ENCODE results near the gene ATP2A3.

The ATP2A3 gene

DNA sequence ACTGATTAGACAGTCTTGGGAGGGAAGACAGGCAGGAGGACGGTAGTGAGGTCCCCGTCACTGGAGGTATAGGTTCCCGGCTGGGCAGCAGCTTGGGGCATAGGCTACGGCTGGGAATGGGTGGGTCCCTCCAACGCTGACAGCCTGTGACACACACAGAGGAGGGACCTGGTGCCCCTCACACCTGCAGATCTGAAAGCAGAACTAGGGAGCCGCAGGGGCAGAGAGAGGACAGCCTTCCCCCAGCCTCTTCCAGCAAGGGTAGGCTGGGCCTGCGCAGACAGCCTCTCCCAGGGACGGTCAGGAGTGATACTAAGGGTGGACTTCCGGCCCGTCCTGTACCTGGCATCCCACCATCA is 49.9 kb downstream of the ATP2A3 start:
- in situ Hi-C loops (cut with MboI; ENCODE audit: low sequenced_read_pairs): no loop called here

DNA sequence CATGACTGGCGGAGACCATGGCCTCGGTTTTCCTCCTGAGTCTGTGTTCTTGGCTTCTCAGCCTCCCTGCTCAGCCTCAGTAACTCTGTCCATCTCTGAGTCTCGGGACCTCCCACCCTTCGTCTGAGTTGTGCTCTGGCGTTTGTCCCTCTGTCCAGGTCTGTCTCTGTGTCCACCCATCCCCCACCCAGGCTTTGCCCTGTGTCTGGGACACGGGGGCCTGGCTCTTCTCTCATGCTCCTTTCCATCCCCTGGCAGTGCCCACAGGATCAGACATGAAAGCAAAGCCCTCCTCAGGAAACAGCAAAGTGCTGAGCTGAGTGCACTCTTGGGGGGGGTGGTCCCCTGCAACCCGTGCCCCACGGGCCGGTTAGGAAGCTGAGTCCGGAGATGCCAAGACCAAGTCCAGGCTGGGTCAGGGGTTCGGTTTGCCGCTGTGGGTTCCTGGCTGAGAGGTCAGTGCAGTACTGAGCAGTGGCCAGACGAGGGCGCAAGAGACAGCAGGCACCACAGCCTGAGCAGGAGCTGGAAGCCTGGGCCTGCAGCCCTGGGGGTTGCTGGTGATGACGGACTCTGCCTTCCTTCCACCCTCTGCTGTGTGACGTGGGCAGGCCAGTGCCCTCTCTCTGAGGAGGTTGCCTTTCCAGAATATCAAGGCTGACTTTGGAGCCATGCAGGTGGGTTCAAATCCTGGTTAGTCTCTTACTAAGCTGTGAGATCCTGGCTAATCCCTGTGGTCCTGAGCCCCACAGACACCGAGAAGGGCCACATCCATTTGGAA is 50.5 kb downstream of the ATP2A3 start:
- in situ Hi-C loops (cut with MboI; ENCODE audit: low sequenced_read_pairs): no loop called here

DNA sequence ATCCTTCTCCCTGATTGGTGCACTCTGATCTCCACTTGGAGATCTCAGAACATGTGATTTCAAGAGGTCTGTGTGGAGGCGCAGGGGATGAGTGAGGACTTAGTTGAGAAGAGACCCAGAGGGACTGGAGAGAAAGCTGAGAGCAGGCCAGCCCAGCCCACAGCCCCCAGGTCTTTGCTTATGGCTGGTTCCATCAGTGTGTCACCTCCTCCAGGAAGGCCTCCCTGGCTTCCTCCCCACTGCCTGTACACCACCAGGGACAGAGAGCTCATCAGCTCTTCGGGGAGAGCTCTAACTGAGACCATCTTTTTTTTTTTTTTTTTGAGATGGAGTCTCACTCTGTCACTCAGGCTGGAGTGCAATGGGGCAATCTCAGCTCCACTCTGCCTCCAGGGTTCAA is 51.4 kb downstream of the ATP2A3 start:
- in situ Hi-C loops (cut with MboI; ENCODE audit: low sequenced_read_pairs): no loop called here

DNA sequence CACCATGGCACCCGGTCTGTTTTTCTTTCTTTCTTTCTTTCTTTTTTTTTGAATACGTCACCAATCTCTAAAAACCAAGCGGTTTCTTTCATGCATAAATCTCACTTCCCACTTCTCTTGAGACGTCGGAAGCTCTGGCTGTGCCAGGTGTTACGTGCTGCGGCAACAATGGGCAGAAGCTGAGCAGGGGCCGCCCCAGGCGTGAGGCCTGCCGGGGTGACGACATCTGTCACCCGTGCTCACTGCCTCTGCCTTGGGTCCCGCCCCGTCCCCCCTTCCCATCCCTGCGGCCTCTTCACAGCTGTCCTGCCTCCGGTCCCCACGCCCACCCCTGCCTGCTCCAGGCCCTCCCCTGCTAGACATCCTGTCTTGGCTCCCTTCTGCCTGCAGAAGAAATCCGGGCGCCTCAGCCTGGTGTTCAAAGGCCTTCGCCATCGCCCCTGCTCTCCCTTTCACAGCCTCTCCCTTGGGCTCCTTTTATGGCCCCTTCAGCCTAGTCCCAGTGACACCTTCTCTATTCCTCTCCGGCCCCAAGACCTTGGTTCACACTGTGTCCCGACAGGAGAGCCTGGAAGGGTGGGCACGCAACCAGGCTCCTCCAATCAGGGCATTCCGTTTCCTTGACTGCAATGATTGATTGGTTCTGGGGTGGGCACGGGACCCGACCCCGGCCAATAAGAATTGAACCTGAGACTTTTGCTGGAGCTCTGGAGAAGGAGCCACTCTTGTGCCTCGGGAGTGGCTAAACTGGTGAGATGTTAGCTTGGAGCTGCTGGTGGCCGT is 52.8 kb downstream of the ATP2A3 start:
- in situ Hi-C loops (cut with MboI; ENCODE audit: low sequenced_read_pairs): no loop called here

DNA sequence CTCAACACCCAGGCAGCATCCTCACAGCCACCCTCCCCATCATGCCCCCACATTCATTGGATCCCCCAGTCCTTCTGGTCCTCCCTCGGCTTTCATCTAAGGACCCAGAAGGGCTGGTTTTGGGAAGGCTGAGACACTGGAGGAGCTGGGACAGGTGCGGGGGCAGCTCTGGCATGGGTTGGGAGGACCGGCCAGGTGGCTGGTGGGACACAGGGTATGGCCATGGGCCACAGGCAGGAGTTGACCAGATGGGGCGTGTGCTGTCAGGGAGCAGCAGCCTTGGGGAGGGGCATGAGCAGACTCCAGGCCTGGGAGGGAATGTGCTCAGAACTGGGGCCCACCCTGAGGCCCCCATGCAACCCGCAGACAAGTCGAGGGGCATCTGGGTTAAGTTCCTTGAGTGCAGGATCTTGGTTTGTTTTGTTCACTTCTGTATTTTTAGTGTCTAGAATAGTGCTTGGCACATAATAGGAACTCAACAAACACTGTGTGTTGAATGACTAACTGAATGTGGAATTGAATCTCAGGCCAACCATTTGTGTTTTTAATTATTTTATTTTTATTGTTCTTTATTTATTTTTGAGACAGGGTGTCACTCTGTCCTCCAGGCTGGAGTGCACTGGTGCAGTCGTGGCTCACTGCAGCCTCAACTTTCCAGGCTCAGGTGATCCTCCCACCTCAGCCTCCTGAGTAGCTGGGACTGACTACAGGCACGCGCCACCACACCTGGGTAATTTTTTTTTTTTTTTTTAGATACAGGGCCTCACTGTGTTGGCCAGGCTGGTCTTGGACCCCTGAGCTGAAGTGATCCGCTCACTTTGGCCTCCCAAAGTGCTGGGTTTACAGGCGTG is 53.6 kb downstream of the ATP2A3 start:
- in situ Hi-C loops (cut with MboI; ENCODE audit: low sequenced_read_pairs): no loop called here

DNA sequence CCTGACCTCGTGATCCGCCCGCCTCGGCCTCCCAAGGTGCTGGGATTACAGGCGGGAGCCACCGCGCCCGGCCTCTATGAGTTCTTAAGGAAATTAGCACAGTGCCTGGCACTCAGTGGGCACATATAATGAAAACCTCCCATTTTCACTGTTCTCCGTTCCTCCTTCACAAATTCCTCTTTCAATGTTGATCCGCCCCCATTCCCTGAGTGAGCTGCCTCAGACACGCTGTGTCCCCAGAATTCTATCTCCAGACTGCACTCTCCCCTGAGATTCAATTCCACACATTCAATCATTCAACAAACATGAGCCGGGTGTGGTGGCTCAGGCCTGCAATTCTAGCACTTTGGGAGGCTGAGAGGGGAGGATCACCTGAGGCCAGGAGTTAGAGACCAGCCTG is 55.0 kb downstream of the ATP2A3 start:
- in situ Hi-C loops (cut with MboI; ENCODE audit: low sequenced_read_pairs): no loop called here

DNA sequence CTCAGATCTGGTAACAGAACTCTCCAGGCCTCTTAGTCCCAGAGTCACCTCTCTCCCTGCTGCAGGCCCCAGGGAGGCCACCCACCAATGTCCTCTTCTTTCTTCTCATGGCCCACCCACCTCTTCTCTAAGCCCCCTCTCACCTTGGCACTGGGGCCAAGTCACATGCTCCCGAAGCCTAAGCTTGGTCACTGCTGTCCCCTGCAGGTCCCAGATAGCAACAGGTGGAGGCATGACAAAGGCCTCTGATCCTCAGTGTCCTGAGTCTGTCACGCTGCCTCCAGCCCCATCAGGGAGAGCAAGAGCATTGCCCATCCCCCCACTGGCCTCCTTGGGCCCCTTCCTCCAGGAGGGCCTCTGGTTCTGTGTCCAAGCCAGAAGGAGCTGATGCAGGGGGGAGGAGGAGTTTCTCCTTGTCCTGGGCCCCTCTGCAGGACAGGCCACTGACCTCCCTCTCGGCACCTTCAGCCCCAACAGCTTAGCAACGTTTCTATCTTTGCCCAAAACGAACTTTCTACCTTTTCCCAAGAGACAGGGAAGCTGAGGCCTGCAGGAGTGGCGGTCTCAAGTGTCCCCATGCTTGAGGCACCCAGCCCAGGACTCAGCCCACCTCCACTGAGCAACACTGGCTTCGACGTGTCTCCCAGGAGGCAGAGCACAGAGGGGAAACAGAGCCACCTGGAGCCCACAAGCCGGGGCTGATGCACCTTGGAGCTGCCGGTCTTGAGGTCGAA is 56.6 kb downstream of the ATP2A3 start:
- in situ Hi-C loops (cut with MboI; ENCODE audit: low sequenced_read_pairs): no loop called here

DNA sequence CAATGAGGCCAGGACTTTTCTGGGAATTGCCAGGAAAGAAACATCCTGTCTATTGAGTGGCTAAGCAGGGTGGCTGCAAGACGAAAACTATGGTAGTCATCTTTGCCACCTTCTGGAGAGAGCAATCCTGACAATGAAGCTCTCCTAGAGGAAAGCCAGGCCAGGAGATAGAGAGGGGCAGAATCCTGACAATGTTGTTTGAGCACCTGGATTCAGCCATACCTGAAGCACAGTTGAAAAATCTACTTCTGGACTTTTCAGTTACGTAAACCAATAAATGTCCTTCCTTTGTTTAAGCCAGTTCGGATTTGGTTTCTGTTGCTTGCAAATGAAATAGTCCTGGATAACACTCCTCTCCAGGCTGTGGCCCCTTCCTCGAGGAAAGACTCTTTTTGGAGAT is 57.4 kb downstream of the ATP2A3 start:
- in situ Hi-C loops (cut with MboI; ENCODE audit: low sequenced_read_pairs): no loop called here

DNA sequence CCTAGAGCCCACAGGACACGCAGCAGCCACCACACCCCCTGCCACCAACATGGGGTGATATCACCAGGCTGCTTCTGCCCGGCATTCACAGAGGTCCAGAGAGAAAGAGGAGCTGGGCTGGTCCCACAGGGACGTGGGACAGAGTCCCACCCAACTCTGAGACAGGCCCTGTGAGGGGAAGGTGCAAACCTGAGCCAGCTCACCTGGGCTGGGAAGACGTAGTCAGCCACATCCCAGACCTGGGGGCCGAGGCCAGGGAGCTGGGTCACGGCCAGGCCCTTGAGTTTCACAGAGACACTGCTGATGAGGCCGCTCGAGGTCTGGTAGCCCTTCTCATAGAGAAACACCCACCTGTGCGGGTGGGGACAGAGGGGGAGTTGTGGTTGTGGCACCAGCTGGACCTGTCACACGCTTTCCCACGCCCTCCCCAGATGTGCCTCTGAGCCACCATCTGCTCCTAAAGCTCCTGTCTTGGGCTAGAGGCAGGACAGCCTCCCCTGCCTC is 59.2 kb downstream of the ATP2A3 start:
- in situ Hi-C loops (cut with MboI; ENCODE audit: low sequenced_read_pairs): no loop called here

DNA sequence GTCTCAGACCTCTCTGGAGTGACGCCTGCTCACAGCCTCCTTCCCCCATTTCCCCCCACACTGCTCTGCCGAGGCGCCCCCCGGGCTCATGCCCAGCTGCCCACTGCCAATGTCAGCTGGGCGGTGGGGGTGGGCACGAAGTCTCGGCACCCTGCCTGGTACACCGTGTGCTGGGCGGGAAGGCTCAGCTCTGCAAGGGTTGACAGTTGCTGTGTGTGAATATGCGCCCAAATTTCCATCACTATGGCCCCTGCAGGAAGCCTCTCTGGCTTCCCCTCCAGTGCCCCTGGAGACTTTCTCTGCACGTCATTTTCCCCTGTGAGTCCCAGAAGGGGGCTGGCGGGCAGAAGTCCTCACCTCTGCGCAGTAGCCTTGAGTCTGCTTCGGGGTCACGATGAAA is 59.7 kb downstream of the ATP2A3 start:
- in situ Hi-C loops (cut with MboI; ENCODE audit: low sequenced_read_pairs): no loop called here

DNA sequence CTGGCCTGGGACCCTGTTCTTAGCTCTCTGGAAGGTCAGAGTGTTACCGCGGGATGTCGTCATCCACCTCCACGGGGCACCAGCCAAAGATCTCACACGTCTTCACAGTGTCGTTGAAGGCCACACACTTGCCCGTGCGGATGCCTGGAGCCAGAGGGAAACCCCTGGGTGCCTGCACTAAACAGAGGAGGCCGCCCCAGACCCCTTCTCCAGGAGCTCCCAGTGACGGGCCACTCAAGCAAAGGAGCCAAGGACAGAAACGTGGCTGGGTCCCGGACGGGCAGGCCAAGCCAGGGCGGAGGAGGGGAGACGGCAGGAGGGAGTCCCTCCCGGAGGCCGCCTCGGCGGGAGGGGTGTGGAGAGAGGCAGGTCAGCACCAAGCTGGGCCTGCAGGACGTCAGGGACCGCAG is 60.4 kb downstream of the ATP2A3 start:
- in situ Hi-C loops (cut with MboI; ENCODE audit: low sequenced_read_pairs): no loop called here

DNA sequence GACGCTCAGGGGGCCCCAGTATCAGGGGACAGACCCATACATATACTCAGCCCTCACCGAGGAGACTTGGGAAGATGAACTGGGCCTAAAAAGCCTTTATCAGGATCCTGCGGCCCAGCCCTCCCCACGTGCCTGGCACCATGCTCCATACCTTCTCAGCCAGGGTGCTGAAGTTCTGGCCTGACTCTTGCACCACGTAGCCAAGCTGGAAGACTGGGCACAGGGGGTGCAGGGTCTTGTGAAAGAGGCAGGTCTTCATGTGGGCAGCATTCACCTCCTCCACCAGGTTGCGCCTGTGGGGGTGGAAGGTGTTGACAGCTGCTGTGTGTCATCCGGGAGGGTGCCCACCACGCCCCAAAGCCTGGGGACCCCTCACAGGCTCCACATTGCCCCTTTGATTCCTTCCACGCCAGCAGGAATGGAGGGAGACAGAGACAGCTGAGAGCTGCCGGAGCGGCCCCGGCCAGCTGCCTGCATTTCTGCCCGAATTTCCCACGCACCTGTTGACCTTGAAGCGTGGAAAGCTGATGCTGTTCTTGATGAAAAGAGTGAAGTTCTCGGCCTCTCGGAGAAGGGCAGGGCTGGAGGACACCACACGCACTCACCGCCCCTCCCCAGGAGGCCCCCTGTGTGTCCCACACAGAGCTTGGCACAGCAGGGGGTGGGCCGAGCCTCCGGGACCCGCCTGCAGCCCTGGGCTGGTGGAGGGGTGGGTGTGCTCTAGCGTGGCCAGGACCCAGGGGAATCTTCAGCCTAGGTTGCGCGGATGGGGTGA is 61.0 kb downstream of the ATP2A3 start:
- in situ Hi-C loops (cut with MboI; ENCODE audit: low sequenced_read_pairs): no loop called here

DNA sequence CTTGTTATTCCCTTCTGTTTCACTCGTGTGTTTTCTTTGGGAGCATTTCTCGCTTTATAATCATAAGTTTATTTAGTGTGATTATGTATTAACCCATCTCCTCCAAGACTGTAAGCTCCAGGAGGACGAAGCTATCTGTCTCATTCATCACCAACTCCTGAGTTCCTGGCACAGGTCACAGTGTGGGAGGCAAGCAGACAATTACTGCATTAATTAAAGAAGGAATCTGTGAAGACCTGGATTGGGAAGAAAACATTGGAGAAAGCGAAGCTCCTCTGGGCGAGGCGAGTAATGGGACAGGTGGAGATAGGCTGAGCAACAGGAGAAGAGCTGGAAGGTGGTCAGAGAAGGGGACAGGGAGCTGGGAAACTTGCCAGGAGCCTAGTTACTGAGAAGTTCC is 63.6 kb downstream of the ATP2A3 start:
- in situ Hi-C loops (cut with MboI; ENCODE audit: low sequenced_read_pairs): no loop called here

DNA sequence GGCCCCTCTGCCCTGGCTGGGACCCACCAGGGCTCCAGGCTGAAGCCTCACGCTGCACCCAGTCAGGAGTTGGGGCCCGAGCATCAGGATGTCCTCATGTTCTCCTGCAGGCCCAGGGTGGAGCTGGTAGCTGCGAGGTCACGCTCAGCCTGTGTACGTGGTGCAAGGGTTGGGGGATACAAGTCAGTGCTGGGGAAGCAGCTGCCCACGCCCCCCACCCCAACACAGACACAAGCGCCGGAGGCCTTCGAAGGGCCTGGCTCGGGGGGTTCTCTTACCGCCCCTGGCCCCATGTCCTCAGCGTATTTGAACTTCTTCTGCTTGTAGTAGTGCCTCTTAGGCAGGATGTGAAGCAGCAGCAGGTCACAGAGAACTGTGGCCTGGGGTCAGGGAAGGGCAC is 66.5 kb downstream of the ATP2A3 start:
- in situ Hi-C loops (cut with MboI; ENCODE audit: low sequenced_read_pairs): no loop called here

DNA sequence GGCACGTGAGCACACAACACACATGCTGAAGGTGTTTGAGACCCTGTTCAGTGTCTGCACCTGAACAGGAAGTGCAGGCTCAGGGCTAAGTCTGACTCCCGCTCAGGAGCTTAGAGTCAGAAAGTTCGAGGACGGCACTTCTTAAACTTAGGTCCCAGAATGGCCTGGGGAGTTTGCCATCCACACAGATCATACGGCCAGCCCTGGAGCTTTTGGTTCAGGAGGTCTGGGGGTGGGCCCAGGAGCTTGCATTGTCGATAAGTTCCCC is 67.3 kb downstream of the ATP2A3 start:
- in situ Hi-C loops (cut with MboI; ENCODE audit: low sequenced_read_pairs): no loop called here

DNA sequence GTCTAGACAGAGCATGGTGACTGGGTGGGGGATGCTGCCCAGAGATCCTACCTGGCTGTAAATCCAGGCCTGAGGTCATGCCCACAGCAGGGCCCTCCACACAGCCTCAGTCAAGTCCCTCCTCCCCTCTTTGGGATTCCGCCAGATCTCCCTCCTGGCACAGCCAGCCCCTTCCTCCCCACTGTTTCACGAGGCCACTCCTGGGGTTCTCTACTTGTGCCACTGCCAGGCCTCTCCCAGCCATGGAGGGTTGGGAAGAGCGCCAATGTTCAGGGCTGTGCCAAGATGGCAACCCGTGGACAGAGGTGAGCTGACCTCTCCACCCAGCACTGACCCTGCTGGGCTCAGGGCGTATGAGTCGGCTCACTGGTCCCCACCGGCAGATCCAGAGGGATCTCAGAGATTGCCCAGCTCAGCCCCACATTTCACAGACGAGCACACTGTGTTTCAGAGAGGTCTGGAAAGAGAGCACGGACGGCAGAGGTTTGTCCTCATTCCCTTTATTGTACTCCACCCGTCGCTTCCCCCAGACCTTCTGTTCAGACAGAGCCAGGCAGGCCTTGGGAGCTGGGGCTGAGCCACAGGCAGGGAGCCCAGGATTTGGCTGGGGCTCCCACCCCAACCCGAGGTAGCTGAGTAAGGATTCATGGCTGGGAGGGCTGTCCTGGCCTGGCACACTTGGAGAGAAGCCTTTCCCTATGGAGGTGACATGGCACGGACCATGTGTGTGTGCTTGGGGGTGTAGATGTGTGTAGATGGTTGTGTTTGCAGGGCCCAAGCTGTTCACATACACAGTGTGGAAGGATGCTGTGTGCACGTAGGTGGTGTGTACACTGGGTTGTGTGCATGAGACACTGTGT is 67.9 kb downstream of the ATP2A3 start:
- in situ Hi-C loops (cut with MboI; ENCODE audit: low sequenced_read_pairs): no loop called here

DNA sequence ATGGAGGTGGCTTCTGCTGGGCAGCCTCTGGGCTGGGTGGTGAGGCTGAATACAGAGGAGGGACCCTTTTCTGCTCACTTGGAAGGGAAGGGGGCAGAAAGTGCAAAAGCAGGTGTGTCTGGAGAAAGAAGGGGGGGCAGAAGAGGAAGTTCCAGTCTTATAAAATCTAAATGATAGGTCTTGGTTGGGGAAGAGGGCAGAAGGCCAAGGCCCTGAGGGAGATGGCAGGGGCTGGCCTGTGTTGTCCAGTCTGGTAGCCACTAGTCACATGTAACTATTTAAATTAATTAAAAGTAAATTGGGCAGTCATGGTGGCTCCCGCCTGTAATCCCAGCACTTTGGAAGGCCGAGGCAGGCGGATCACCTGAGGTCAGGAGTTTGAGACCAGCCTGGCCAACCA is 68.9 kb downstream of the ATP2A3 start:
- in situ Hi-C loops (cut with MboI; ENCODE audit: low sequenced_read_pairs): no loop called here

DNA sequence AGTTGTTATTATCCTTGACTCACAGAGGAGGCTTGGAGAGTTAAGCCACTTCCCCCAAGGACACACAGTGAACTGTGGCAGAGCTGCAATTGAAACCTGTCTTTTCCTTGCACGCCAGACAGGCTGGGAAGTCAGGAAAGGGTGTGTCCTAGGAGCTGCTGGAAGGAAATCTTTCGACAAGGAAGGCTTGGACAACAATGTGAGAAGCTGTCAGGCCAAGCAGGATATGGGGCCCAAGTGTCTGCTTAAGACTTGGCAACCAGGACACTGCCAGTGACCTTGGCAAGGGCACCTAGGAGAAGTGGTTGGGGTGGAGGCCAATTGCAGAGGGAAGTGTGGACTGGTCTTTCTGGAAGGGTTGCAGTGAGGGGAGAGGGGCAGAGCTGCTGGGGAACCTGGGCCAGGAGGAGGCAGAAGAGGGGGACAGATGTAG is 69.3 kb downstream of the ATP2A3 start:
- in situ Hi-C loops (cut with MboI; ENCODE audit: low sequenced_read_pairs): no loop called here

DNA sequence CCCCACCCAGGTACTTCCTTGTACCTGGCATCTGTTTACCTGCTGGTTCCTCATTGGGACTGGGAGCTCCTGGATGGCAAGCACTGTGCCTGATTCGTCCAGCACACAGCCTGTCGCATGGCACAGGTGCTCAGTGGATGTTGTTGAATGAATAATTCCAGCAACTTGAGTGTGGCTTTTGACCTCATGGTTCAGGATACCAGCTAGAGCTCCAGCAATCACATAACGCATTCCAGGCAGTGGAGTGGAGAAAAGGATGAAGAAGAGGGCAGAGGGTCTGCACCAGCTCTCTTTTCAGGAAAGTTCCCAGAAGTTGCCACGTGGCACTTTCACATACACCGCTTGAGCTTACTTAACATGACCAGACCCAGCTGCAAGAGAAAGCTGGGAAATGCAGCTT is 70.0 kb downstream of the ATP2A3 start:
- in situ Hi-C loops (cut with MboI; ENCODE audit: low sequenced_read_pairs): no loop called here

All from HL-60/S4 treated with retinoic acid at 250 ng/mL for 4 days and 3 days (cell line).